Embryonic facial prominence (tissue), 1 donor: ENCODE results near the gene MAN1C1.
"Not testable (repeated sequence)": the region's sequence is repeated elsewhere in the genome, so short reads cannot be mapped to it uniquely, and the experiment has no call there.

Experiments used
- DNase-seq: peaks from one replicate; pipeline ENCODE4 v3.0.0-alpha.2; 2016; ENCODE audit errors: extremely low spot score

Gene MAN1C1

DNA sequence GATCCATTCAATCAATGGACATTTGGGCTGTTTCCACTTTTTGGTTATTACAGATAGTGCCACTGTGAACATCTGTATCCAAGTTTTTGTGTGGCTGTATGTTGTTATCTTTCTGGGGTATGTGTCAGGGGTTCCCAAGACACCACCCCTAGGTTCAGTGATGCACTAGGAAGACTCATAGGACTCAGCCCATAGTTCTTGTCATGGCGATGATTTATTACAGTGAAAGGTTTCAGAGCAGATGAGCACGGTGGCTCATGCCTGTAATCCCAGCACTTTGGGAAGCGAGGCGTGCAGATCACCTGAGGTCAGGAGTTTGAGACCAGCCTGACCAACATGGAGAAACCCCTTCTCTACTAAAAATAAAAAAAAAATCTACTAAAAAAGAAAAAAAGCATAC is 64.1 kb downstream of the MAN1C1 start:
- no peak for DNase-seq

DNA sequence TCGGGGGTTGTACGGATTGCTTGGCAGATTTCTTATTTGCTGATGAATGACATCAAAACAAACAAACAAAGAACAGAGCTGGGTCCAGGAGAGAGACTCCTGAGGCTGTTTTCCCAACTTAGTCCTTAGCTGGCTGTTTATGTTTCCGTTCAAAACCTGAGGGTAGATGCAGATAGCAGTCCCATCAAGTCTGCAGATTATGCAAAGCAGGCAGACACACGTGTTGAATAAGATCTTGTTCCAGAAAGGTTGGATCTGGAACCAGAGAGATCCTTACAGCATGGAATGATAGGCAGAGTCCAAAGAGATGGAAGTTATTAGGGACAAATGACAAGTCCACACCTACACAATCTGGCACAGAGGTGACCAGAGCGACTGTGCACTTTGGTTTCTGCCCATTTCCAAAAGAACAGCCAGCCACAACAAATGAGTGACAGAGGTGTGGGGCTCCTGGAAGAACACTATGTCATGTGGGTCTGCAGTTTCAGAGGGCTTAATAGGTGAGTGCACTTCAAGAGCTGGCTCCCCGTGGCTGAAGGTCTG is 65.5 kb downstream of the MAN1C1 start:
- DNase-seq, result no peak

DNA sequence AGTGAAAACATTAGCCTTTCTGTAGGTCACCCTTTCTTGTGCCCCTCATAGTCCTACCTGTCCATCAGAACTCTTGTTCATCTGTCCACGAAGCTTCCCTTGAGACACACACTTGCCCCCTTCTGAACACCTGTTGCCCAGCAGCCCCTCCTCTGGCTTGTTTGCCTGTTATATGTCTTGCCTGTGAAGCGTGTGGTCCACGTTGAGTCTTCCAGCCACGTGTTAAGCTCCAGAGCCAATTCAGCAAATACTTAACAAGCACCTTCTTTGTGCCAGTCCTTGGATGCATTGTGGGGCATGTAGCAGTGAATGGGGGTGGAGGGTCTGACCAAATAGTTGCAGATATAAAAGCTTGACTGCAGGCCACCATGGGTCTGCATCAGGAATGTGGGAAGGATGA is 66.6 kb downstream of the MAN1C1 start:
- DNase-seq, result no peak

- DNase-seq, result no peak
Observed at GRCh38 chr1:25683731-25684130, 67.1 kb downstream of the MAN1C1 start.

DNA sequence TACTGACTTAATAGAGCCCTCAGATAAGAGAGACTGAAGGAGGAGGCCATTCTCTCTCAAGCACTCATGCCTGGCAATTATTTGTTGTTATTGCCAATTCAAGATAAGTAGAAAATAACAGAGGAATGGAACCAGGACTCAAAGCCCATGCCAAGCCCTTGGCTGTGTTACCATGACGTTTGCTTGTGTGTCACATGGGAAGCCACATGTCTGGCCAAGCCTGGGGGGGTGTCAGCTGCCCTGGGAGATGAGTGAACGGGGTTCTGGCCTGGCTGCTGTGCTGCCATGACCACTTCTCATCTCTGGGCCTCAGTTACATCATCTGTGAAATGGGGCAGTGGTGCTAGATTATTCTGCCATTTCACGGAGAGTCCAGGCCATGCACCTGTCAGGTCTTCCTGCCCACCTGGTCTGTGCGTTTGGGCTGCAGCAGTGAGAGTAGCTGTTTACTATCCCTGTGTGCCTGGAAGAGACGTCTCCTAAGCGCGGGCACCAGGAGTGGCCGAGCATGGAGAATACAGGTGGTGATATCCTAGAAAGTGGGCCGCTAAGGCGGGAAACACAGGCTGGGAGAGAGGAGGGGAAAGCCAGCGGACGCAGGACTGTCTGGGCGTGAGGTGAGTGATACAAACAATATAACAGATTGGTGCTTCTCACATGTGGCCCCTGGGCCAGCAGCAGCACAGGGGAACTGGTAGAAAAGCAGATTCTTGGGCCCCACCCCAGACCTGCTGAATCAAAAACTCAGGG is 67.8 kb downstream of the MAN1C1 start:
- DNase-seq, result no peak

DNA sequence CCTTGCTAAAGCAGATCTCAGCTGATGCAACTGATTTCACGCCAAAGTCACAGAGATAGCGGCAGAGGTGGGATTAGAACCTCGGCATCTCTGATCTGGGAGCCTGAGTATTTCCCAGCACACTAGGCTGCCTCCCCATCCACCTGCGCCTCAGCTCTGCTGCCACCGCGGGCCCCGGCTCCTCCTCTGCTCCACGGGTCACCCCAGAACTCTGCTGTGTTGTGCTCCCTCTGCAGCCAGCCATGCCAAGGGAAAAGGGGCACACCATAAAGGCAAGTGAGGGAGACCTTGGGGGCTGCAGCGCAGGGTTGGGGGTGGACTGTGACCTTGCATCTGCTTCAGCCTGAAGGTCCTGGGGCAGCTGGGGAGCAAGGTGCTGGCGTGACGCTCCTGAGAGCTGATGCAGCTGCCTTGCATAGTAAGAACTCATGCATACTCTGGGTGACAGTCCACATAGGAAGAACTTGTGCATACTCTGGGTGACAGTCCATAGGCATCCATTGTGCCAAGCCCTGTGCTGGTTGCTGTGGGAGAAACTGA is 68.7 kb downstream of the MAN1C1 start:
- no peak for DNase-seq

GRCh38 chr1:25685938-25686665 is 69.5 kb downstream of the MAN1C1 start:
- no peak for DNase-seq

DNA sequence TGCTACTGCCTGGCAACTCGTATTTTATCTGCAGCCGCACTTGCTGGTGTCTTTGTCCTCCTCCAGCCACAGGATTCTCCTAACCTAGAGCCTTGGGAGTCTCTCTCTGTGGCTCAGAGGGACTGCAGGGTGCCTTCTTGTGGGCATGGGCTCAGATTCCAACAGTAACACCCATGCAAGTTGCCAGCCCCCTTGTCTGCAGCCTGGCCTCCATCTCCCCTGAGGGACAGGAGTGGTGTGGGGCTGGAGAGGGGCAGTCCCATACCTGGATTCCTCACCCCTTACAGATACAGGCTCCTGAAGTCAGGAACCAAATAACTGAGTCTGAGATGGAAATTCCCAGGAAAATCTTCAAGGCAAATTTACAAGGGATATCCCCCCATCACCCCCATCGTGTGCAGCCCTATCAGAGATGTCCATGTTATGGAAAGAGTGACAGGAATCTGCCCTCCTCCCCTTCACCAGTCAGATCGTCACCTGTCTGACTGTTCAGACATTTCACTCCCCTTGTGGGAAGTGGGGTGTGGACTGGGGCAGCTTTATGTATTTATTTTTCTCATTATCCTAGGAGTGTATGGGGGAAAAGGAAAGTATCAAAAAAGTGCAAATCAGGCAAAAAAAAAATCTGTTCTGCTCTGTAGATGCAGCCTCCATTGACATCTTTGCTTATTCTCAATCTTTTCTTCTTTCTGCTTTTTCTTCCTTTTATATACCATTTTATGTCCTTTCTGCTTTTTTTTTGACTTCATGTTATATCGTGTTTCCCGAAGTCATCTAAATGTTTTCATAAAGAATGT is 70.8 kb downstream of the MAN1C1 start:
- no peak for DNase-seq

DNA sequence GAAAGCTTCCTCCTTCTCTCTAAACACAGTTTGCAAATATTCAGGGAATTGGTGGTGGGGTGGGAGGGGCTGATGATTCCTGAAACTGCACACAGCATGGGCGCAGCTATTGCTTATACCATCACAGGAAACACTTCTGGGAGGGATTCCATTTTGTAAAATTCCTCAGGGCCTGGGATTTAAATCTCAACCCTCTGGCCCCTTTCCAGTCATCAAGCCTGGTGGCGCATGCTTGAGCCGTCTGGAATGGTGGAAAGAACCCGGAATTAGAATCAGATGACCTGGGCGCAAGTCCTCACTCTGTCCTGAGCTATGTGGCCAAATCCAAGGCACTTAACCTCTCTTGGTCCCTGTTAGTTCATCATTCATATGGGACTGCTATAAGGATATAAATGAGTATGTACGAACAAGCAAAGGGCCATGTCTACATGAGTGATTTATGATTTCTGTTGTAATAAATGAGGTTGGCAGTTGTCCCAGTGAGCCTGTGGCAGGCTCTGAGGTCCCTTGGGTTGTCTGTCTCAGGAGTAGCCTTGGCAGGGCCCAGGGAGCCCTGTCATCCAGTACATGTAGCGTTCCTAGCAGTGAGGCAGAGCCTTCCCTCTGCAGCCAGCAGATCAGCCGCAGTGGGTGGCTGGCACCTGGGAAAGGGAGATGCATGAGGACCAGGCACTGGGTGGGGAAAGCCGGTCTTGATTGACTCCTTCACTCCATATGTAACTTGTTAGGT is 72.0 kb downstream of the MAN1C1 start:
- DNase-seq, result no peak

GRCh38 chr1:25689686-25690381 is 73.2 kb downstream of the MAN1C1 start:
- DNase-seq, result no peak

- DNase-seq, result no peak
Observed at GRCh38 chr1:25690396-25690956, 73.9 kb downstream of the MAN1C1 start.

DNA sequence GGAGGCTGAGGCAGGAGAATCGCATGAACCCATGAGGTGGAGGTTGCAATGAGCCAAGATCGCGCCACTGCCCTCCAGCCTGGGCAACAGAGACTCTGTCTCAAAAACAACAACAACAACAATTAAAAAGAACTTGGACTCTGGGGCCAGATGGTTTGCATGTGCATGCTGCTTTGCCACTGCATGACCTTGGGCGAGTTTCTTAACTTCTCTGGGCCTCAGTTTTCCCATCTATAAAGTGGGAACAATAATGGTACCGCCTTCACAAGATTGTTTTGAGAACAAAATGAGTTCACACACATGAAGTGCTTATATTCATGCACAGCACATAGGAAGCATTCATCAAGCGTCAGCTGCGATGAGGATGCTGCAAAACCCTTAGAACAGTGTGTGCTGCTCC is 74.6 kb downstream of the MAN1C1 start:
- no peak for DNase-seq

DNA sequence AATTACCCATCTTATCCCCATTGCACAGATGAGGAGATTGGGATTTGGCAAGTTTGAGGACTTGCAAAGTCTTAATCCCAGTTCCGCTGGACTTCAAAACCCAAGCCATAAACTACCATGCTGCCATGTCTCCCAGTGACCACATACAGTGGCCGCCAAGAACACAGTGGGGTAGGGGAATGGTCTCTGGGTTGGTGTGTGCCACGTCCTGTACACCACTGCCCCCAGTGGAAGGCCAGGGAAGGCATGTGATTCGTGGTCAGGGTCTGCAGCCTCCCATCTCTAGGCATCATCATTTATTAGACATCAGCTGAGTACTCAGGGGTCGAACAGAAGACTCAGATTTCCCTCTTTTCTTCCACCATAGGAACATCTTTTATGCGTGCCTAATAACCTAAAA is 76.0 kb downstream of the MAN1C1 start:
- DNase-seq, result no peak

GRCh38 chr1:25694167-25695007 is 77.8 kb downstream of the MAN1C1 start:
- no peak for DNase-seq

DNA sequence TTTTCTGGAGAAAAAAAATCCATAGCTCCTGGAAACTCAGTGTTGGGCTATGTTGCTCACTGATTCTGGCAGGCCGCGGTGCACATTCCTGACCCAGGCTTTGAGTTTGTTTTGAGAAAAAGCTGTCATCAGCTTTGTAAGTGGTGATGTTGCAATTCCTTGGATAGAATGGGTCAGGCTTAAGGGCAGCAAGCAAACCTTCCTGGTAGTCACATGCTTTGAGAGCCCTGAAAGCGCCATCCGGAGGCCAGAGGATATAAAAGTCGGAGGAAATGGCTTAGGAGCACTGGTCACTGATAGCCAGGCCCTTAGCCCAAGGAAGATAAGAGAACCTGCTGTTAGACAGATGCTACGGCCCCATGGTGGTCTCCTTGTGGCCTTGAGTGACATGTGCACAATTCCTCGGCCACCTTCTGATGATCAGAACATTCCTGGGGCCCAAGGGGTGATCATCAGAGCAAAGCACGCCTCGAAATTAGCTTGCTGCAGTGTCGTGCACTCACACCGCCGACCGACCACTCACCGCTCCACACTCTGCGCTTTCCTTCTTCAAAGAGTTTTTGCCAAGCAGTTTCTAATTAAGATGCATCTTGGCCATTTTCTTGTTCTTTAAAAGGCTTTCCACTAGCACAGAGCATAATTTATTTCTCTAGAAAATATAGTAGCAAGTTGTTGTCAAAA is 78.6 kb downstream of the MAN1C1 start:
- DNase-seq, result no peak

GRCh38 chr1:25695771-25696311 is 79.2 kb downstream of the MAN1C1 start:
- no peak for DNase-seq

DNA sequence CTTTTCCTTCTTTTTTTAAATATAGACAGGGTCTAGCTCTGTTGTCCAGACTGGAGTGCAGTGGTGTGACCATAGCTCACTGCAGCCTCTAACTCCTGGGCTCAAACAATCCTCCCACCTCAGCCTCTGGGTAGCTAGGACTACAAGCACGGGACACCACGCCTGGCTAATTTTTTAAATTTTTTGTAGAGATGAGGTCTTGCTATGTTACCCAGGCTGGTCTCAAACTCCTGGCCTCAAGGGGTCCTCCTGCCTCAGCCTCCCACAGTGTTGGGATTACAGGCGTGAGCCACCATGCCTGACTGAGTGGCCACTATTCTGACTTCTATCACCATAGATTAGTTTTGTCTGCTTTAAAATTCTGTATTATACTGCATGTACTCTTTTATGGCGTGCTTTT is 80.1 kb downstream of the MAN1C1 start:
- not testable (repeated sequence) for DNase-seq

DNA sequence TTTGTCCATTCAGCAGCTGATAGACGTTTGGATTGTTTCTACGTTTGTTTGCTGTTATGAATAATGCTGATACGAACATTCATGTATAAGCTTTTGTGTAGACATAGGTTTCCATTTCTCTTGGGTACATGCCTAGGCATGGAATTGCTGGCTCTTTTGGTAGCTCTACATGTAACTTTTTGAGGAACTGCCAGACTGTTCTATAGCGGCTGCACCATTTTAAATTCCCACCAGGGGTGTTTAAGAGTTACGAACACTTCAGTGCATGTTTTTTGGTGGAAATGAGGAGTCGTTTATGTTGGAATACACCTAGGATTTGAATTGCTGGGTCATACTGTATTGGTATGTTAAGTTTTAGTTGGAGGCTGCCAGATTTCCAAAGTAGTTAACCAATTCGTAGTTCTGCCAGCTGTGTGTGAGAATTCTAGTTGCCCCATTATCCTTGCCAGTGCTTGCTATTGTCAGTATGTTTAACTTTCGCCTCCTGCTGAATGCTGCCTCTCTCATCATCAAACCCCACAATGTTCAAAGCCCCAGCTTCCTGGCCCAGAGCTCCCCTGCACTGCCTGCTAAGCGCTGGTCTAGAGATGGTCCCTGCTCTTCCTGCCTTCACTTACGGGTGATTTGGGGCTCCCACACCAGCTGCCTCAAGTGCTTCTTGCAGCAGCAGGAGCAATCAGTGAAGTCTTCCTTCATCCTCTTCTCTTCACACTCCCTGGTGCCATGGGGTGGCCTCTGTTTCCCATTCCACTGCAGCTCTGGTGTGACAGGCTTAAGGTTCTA is 81.0 kb downstream of the MAN1C1 start:
- peak; percentile 26 for DNase-seq
